IMR-90 (cell line): ENCODE results near the gene XCL1. TPM values are rescaled to one million over a fixed set of nuclear protein-coding genes. Genes with fewer than 3 reads are reported as not detected.

Source experiments
- ATAC-seq: fragments of 200-7000 bp; cut with Tn5 transposase; 2 replicates; pipeline ENCODE4 v1.9.1; 2020; ENCODE audit warnings: low read depth, mild to moderate bottlenecking, moderate library complexity
- BruUV-seq: library from RNA; stranded (reverse); fragments of 400-500 nt; replicated peaks from 2 replicates; lab custom pipeline; 2021; lab: Mats Ljungman, UMichigan
- CTCF ChIA-PET: fragments of 300-600 bp; formaldehyde crosslinking; extraction: SDS; loops from one replicate; lab custom pipeline; 2021; ENCODE audit warnings: antibody characterized with exemption; lab: Yijun Ruan, JAX
- POLR2A ChIA-PET: fragments of 300-600 bp; sonication (Branson Sonifier 250); formaldehyde crosslinking; loops from one replicate; lab custom pipeline; 2022; ENCODE audit warnings: antibody characterized with exemption; ENCODE audit not compliant: unreplicated experiment; lab: Charles Lee
- DNase-seq: peaks from one replicate; pipeline ENCODE4 v3.0.0; 2013
- H2AFZ ChIP-seq: replicated peaks from 2 replicates; pipeline ENCODE3; 2013; ENCODE audit warnings: low read length, mild to moderate bottlenecking; ENCODE audit not compliant: poor library complexity
- H2AK5ac ChIP-seq: 2 replicates; pipeline ENCODE4 v1.6.1; 2013; ENCODE audit warnings: low read depth, low read length, inconsistent platforms
- H2AK9ac ChIP-seq: replicated peaks from 2 replicates; pipeline ENCODE3; 2013; ENCODE audit warnings: mild to moderate bottlenecking, low read depth, low read length, moderate library complexity; ENCODE audit not compliant: poor library complexity
- H2BK120ac ChIP-seq: 2 replicates; pipeline ENCODE4 v1.6.1; 2013; ENCODE audit warnings: low read depth, low read length, inconsistent platforms
- H2BK15ac ChIP-seq: 3 replicates; pipeline ENCODE4 v1.6.1; 2013; ENCODE audit warnings: low read depth, low read length, inconsistent platforms
- H2BK20ac ChIP-seq: 2 replicates; pipeline ENCODE4 v1.6.1; 2013; ENCODE audit warnings: low read depth, mild to moderate bottlenecking, inconsistent platforms, low read length, moderate library complexity
- H2BK5ac ChIP-seq: 2 replicates; pipeline ENCODE4 v1.6.1; 2013; ENCODE audit warnings: mild to moderate bottlenecking, low read depth, low read length, inconsistent platforms; ENCODE audit not compliant: poor library complexity, severe bottlenecking
- H3K14ac ChIP-seq: replicated peaks from 2 replicates; pipeline ENCODE4 v1.6.1; 2013; ENCODE audit warnings: low read depth, low read length, inconsistent platforms
- H3K18ac ChIP-seq: 2 replicates; pipeline ENCODE4 v1.6.1; 2013; ENCODE audit warnings: low read depth, low read length, control low read depth
- H3K23ac ChIP-seq: 2 replicates; pipeline ENCODE4 v1.6.1; 2013; ENCODE audit warnings: low read depth, low read length, inconsistent platforms
- H3K27ac ChIP-seq: 2 replicates; pipeline ENCODE4 v1.5.1; 2013; ENCODE audit warnings: mild to moderate bottlenecking, control low read depth, low read length; ENCODE audit not compliant: insufficient read depth
- H3K27me3 ChIP-seq: 2 replicates; pipeline ENCODE4 v1.6.1; 2013; ENCODE audit warnings: low read length; ENCODE audit not compliant: control insufficient read depth, insufficient read depth
- H3K36me3 ChIP-seq: 2 replicates; pipeline ENCODE4 v1.6.1; 2013; ENCODE audit warnings: low read length, mixed read lengths; ENCODE audit not compliant: control insufficient read depth, insufficient read depth
- H3K4ac ChIP-seq: 2 replicates; pipeline ENCODE4 v1.6.1; 2013; ENCODE audit warnings: low read depth, low read length, inconsistent platforms
- H3K4me1 ChIP-seq: 2 replicates; pipeline ENCODE4 v1.6.1; 2013; ENCODE audit warnings: low read length, mixed read lengths; ENCODE audit not compliant: control insufficient read depth, insufficient read depth
- H3K4me2 ChIP-seq: 2 replicates; pipeline ENCODE4 v1.6.1; 2013; ENCODE audit warnings: low read depth, mild to moderate bottlenecking, control low read depth, low read length, moderate library complexity
- H3K4me3 ChIP-seq: 2 replicates; pipeline ENCODE4 v1.5.1; 2013; ENCODE audit warnings: low read depth, mild to moderate bottlenecking, control low read depth, low read length, moderate library complexity; ENCODE audit not compliant: insufficient read depth
- H3K56ac ChIP-seq: 2 replicates; pipeline ENCODE4 v1.6.1; 2013; ENCODE audit warnings: low read length, inconsistent platforms; ENCODE audit not compliant: insufficient read depth; ENCODE audit errors: extremely low read depth
- H3K79me1 ChIP-seq, 2 experiments: 2 replicates each; pipeline ENCODE4 v1.6.1; 2013; ENCODE audit warnings: low read length in 2 of 2, inconsistent platforms in 1 of 2, low read depth in 1 of 2
- H3K9ac ChIP-seq: 2 replicates; pipeline ENCODE4 v1.6.1; 2013; ENCODE audit warnings: low read depth, low read length, control low read depth
- H3K9me1 ChIP-seq: 2 replicates; pipeline ENCODE4 v1.6.1; 2013; ENCODE audit warnings: low read length, inconsistent platforms; ENCODE audit not compliant: insufficient read depth
- H3K9me3 ChIP-seq: 2 replicates; pipeline ENCODE4 v1.6.1; 2013; ENCODE audit warnings: low read length; ENCODE audit not compliant: control insufficient read depth, insufficient read depth
- H4K20me1 ChIP-seq: 2 replicates; pipeline ENCODE4 v1.6.1; 2013; ENCODE audit warnings: low read length, inconsistent platforms; ENCODE audit not compliant: insufficient read depth
- H4K5ac ChIP-seq: 2 replicates; pipeline ENCODE4 v1.6.1; 2013; ENCODE audit warnings: mild to moderate bottlenecking, low read depth, low read length, control low read depth
- H4K8ac ChIP-seq, 2 experiments: 2 replicates each; pipeline ENCODE4 v1.6.1; 2013; ENCODE audit warnings: low read depth in 2 of 2, low read length in 2 of 2, control low read depth in 1 of 2, inconsistent platforms in 1 of 2
- H4K91ac ChIP-seq: 2 replicates; pipeline ENCODE4 v1.6.1; 2013; ENCODE audit warnings: low read depth, low read length, inconsistent platforms; ENCODE audit not compliant: insufficient read depth
- RCOR1 ChIP-seq: IDR thresholded peaks from 2 replicates; pipeline ENCODE4 v1.6.1; 2012; ENCODE audit warnings: mild to moderate bottlenecking, low read length, improper control_type of control experiment; ENCODE audit not compliant: insufficient replicate concordance
- dilution Hi-C: fragments of 300-500 bp; cut with HindIII; formaldehyde crosslinking; loops from one replicate; pipeline ENCODE4 v1.14.3; 2018; ENCODE audit warnings: low sequenced_read_pairs; ENCODE audit not compliant: unreplicated experiment
- in situ Hi-C: fragments of 300-500 bp; cut with MboI; formaldehyde crosslinking; loops from 3 replicates; pipeline ENCODE4 v1.14.3; 2019; ENCODE audit warnings: low sequenced_read_pairs, inconsistent platforms, mixed read lengths
- intact Hi-C: fragments of 100-400 bp; cut with micrococcal nuclease; formaldehyde crosslinking; loops from 2 replicates; pipeline ENCODE4 v1.10.0; 2022
- polyA plus RNA-seq, 3 experiments: library from polyadenylated mRNA; depleted of rRNA; stranded (reverse); fragments of >200 nt; gene quantifications; 2 replicates each; pipeline ENCODE4 v1.2.3, GENCODE V29; 2012; ENCODE audit warnings: low replicate concordance in 1 of 3
- total RNA-seq: library from RNA; depleted of rRNA; stranded (reverse); fragments of >200 nt; gene quantifications from 2 replicates; pipeline ENCODE4 v1.2.3, GENCODE V29; 2012

XCL1 gene
- total and polyA plus RNA-seq, 2 of the 4 experiments (the other 2 are of a cell fraction), result not detected

DNA sequence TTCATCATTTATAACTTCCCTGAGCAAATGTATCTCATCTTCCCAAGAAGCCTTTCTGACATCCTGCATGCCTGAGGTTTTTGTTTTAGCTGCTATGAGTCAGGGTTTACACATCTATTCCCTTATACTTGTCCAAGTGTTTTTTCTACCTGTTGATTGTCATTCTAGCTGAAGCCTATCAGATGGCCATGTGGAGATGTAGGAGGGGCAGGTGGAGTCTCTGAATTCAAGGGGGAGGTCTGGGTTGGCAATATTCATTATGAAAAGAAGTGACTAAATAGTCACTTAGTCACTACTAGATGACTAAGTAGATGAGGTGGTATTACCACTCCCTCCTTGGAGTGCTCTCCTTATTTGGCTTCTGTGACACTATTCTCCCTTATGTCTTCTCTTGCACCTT lies 52.4 kb downstream of the XCL1 start:
- no peak overlapping the region for H2AFZ ChIP-seq
- BruUV-seq, result no TSS peak
- no peaks in the 10 kb centered on the region for H3K36me3 ChIP-seq
- H3K56ac ChIP-seq, result no peak overlapping the region
- dilution Hi-C loops, result no loop called here
- H3K9me1 ChIP-seq, result no peaks in the 10 kb centered on the region
- H2AK5ac ChIP-seq, result no peak overlapping the region
- no peak overlapping the region for H2BK120ac ChIP-seq
- no peaks in the 10 kb centered on the region for H4K20me1 ChIP-seq
- H3K4me2 ChIP-seq, result no peak overlapping the region
- H4K8ac ChIP-seq, result no peak overlapping the region
- ChIA-PET CTCF (no interaction called here), POLR2A (no interaction called here)
- no peak overlapping the region for H3K14ac ChIP-seq
- no peaks in the 10 kb centered on the region for H3K79me1 ChIP-seq
- no peak overlapping the region for H2BK5ac ChIP-seq
- in situ Hi-C loops, result no loop called here
- H3K23ac ChIP-seq, result no peak overlapping the region
- H3K27ac ChIP-seq, result no peak overlapping the region
- no peak overlapping the region for H4K5ac ChIP-seq
- no peak overlapping the region for H3K9ac ChIP-seq
- H2BK15ac ChIP-seq, result no peak overlapping the region
- H3K9me3 ChIP-seq, result no peaks in the 10 kb centered on the region
- intact Hi-C loops, result no loop called here
- no peaks in the 10 kb centered on the region for H3K27me3 ChIP-seq
- no peaks in the 10 kb centered on the region for H3K4me1 ChIP-seq
- no peak overlapping the region for H3K4me3 ChIP-seq
- no peak for ATAC-seq
- peak; percentile 5 for DNase-seq
- H3K18ac ChIP-seq, result no peak overlapping the region
- H2AK9ac ChIP-seq, result no peak overlapping the region
- no peak overlapping the region for H4K91ac ChIP-seq
- no peak overlapping the region for H3K4ac ChIP-seq
- H2BK20ac ChIP-seq, result no peak overlapping the region
- TF ChIP-seq RCOR1, result no peak
